Measurements from ENCODE around the gene POU6F2.

Gene POU6F2

DNA sequence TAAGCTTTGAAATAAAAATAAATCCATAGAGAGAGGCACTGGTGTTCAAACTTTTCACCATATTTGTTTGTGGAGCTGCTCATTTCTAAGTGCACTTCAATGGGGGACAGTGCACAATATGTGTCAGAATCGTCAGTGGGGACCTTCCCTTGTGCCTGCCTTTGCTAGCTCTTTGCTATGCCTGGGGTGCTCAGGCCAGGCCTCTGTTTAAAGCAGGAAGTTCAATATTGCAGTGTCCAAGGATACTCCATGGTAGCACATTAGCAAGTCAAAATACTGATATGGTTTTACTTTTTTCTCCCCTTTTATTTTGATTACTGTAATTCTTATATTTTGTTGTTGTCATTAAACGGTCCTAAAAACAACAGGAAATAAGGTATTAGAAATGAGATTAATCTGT, 113.4 kb downstream of the POU6F2 start:
- Histone ChIP-seq H3K27ac (no peak overlapping the region), H3K4me3 (no peak overlapping the region)
- no peak for DNase-seq (ENCODE audit: low spot score)
- TF ChIP-seq, protein P1, sequence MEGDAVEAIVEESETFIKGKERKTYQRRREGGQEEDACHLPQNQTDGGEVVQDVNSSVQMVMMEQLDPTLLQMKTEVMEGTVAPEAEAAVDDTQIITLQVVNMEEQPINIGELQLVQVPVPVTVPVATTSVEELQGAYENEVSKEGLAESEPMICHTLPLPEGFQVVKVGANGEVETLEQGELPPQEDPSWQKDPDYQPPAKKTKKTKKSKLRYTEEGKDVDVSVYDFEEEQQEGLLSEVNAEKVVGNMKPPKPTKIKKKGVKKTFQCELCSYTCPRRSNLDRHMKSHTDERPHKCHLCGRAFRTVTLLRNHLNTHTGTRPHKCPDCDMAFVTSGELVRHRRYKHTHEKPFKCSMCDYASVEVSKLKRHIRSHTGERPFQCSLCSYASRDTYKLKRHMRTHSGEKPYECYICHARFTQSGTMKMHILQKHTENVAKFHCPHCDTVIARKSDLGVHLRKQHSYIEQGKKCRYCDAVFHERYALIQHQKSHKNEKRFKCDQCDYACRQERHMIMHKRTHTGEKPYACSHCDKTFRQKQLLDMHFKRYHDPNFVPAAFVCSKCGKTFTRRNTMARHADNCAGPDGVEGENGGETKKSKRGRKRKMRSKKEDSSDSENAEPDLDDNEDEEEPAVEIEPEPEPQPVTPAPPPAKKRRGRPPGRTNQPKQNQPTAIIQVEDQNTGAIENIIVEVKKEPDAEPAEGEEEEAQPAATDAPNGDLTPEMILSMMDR (IDR thresholded peaks at IDR 0.05), result no peak

DNA sequence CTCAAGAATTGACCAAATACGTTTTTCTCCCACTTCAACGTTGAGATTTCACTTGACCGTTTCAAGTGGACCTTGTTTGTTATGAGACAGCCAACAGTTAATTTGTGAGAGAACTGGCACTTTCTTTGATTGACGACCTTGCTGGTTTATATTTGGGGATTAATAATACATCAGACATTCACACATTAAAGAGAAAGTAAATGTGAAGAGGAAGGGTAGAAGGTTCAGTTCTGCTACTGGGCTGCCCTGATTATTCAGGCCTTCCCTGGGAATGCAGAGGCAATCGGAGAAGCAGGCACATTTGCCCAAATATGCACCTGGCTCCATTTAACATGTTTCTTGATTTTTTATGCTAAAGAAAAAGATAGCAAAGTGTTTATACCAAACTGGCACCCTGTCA, 114.1 kb downstream of the POU6F2 start:
- Histone ChIP-seq H3K4me3 (no peak overlapping the region), H3K27ac (no peak overlapping the region)
- TF ChIP-seq, protein P1 (IDR thresholded peaks at IDR 0.05), result no peak
- no peak for DNase-seq (ENCODE audit: low spot score)

DNA sequence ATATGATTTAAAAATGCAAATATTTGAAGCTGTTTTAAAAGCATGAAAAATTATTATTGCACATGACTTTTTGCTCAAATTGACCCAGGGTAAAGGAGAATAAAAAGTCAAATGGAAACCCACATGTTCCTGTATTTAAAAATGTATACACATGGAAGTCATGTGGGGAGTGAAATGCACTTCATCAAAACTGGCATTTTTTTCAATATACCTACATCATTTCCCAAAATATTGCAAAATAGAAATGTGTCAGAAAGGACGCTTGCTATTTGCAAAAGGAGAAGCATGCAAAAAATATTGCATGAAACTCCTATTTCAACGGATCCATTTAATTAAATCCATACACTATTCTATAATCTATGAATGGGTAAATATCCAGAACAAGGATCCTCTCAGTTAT, 117.0 kb downstream of the POU6F2 start:
- DNase-seq (ENCODE audit: low spot score), result no peak
- TF ChIP-seq, protein P1 (IDR thresholded peaks at IDR 0.05), result no peak
- H3K4me3 ChIP-seq, result no peak overlapping the region
- H3K27ac ChIP-seq, result no peak overlapping the region

DNA sequence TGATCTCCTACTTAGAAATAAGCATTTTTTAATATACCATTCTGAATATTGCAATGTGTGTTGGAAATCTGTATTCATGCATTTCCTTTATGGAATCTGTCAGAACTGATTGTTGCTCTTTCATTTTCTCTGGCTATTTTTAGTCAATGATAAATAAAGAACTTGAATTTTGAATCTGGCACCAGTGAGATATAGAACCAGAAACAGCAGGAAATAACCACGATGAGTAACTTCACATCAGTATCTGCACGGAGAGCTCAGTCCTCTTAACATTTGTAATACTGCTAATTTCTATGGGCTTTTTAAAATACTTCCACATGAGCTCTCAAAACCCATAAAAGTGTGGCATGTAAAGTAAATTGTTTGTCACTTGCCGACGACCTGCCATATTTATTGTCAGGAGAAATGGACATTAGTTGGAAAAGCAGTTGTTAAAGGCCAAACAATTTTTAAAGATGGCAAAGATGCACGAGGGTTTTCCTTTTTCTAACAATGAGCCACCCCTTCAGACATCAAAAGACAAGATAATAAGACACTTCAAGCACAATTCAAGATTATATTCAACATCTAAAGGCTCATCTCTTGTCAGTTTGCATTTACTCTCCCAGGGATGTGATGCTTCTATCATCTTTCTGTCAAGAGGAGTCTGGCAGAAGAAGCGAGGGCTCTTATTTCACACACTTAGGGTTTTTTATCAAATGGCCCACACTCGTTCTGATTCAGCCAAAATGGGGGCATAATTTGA, 118.3 kb downstream of the POU6F2 start:
- DNase-seq (ENCODE audit: low spot score), result no peak
- Histone ChIP-seq H3K4me3 (peak overlapping the region; percentile 45), H3K27ac (no peak overlapping the region)
- TF ChIP-seq, protein P1 (IDR thresholded peaks at IDR 0.05), result no peak

DNA sequence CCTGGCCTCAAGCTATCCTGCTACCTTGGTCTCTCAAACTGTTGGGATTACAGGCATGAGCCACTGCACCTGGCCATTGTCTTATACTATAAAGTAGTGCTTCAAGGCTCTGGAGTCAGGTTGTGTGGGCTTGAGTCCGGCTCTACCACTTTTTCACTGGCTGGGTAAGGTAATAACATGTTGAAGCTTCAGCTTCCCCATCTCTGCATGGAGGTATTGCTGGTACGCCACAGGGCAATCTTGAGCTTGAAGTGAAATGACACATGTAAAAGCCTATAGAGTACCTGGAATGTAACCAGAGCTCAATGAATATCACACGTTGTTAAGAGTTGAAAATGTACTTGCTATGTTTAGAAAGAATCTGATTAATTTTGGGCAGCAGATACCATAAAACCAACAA, 120.8 kb downstream of the POU6F2 start:
- H3K4me3 ChIP-seq, result no peak overlapping the region
- no peak overlapping the region for H3K27ac ChIP-seq
- TF ChIP-seq, protein P1 (IDR thresholded peaks at IDR 0.05), result no peak
- no peak for DNase-seq (ENCODE audit: low spot score)

DNA sequence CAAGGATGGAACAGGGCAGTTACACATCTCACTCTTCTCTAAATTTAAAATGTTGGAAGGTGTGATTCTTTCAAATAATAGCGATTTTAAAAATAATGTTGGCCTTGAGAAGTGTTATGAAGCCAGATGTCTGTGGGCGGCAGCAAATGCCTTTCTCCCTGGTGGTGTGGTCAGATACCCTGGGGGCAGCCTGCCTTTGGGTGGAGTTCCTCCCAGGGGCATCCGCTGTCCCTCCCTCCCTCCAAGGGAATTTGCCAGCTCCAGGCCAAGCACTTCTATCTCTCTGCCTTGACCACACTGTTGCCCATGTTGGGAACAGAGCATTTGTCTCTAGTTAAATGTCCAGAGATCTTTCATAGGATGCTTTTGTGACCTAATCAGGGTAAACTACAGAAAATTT, 121.4 kb downstream of the POU6F2 start:
- DNase-seq (ENCODE audit: low spot score), result no peak
- Histone ChIP-seq H3K27ac (no peak overlapping the region), H3K4me3 (no peak overlapping the region)
- TF ChIP-seq, protein P1 (IDR thresholded peaks at IDR 0.05), result no peak

DNA sequence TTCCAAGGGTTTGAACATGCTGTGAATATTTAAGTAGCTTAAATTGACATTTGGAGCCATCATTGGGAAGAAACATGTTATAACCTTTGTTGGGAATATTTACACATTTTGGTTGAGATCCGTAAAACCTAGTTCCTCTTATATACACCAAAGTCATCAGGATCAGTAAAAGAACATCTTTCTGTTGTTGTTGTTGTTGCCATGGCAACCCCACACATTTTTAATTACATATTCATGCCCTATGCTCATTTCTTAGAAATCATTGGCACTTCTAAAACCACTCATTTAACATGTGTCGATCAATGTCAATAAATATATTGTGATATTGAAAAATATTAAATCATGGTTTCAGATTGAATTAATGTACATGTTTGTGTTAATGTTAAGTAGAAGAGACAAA, 122.6 kb downstream of the POU6F2 start:
- TF ChIP-seq, protein P1 (IDR thresholded peaks at IDR 0.05), result no peak
- H3K4me3 ChIP-seq, result no peak overlapping the region
- DNase-seq (ENCODE audit: low spot score), result no peak
- no peak overlapping the region for H3K27ac ChIP-seq

Measured in coronary artery (tissue), 2 donors.